ENCODE results near the gene ARMC9. TPM values are rescaled to one million over a fixed set of nuclear protein-coding genes. Genes with fewer than 3 reads are reported as not detected.

Gene ARMC9
- total and polyA plus RNA-seq, 2 of the 13 experiments (the other 11 are each of a cell fraction or from before 2014, with no cell fraction given): 9.1 to 12.8 TPM

DNA sequence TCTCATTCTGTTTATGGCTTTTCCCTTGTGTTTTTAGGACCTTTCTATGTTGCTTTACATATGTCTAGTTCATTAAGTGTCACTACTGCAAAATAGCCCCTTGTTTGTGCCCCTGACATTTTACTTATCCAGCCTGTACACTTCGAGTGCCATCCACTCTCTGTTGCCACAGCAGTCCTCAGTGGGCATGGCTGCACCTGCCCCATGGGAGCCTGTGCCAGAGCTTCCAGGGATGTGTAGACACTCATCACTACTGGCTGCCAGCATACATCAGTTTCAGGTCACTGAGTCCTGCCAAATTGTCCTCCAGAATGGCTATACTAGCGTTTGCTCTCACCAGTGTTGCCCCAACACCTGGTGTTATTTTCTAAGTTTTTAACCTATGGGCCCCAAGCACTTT is 80.4 kb downstream of the ARMC9 start:
- ChIA-PET CTCF (ENCODE audit: low intra/inter-chr PET ratio, low total read pairs) (no interaction called here), POLR2A (no interaction called here)
- Histone ChIP-seq H3K9ac (ENCODE audit: insufficient read depth, low read depth, low read length) (no peak overlapping the region), H3K4me1 (ENCODE audit: insufficient read depth, low read length) (no peaks in the 10 kb centered on the region), H3K27me3 (ENCODE audit: control insufficient read depth in 1 of 2, insufficient read depth in 2 of 2, low read length in 2 of 2) (no peaks in the 10 kb centered on the region), H3K4me3 (replicated peaks in 1 of 3; ENCODE audit: insufficient read depth in 1 of 3, low read depth in 2 of 3, low read length in 3 of 3) (no peak overlapping the region), H3K79me2 (ENCODE audit: insufficient read depth, low read length) (no peaks in the 10 kb centered on the region), H3K27ac (ENCODE audit: extremely low read length, insufficient read depth, low read length) (no peak overlapping the region), H3K9me3 (ENCODE audit: low read length) (no peaks in the 10 kb centered on the region), H4K20me1 (ENCODE audit: insufficient read depth, low read length) (no peaks in the 10 kb centered on the region), H3K36me3 (replicated peaks in 1 of 2; ENCODE audit: control insufficient read depth in 1 of 2, insufficient read depth in 2 of 2, low read length in 2 of 2) (peaks cover 1 to 21% of the 10 kb centered on the region in 2 experiments; a peak in 2 of 5 replicates), H3K4me2 (ENCODE audit: low read depth, low read length) (no peak overlapping the region), H2AFZ (ENCODE audit: low read length) (no peak overlapping the region)
- intact Hi-C loops (cut with micrococcal nuclease; ENCODE audit: unreplicated experiment) (no loop called here), in situ Hi-C loops (cut with HindIII; ENCODE audit: extremely low pct_ligation_motif_present, low pct_unique_long_range_greater_than_20kb) (no loop called here)
- no peak for DNase-seq (ENCODE audit: low spot score)
- no peak for ATAC-seq
- 87% methylated on average over 2 of the region's 2 CpGs for WGBS (ENCODE audit: low lambda C conversion rate)
- BruUV-seq (replicated peaks): no TSS peak
- no peak for TF ChIP-seq NR2F6 (IDR thresholded peaks at IDR 0.05)
- no peak for TF ChIP-seq NR2F6 (CRISPR knock-in tag; IDR thresholded peaks at IDR 0.05)
- no peak for TF ChIP-seq KMT2A (CRISPR knock-in tag; IDR thresholded peaks at IDR 0.05)
- FAIRE-seq: no peak

GRCh38 chr2:231280846-231281245 is 82.4 kb downstream of the ARMC9 start:
- Histone ChIP-seq H3K4me2 (ENCODE audit: low read depth, low read length) (no peak overlapping the region), H2AFZ (ENCODE audit: low read length) (no peak overlapping the region), H3K9ac (ENCODE audit: insufficient read depth, low read depth, low read length) (no peak overlapping the region), H3K27me3 (ENCODE audit: control insufficient read depth in 1 of 2, insufficient read depth in 2 of 2, low read length in 2 of 2) (no peaks in the 10 kb centered on the region), H3K4me1 (ENCODE audit: insufficient read depth, low read length) (no peaks in the 10 kb centered on the region), H3K27ac (ENCODE audit: extremely low read length, insufficient read depth, low read length) (no peak overlapping the region), H3K9me3 (ENCODE audit: low read length) (no peaks in the 10 kb centered on the region), H3K79me2 (ENCODE audit: insufficient read depth, low read length) (no peaks in the 10 kb centered on the region), H4K20me1 (ENCODE audit: insufficient read depth, low read length) (no peaks in the 10 kb centered on the region), H3K4me3 (replicated peaks in 1 of 3; ENCODE audit: insufficient read depth in 1 of 3, low read depth in 2 of 3, low read length in 3 of 3) (no peak overlapping the region), H3K36me3 (replicated peaks in 1 of 2; ENCODE audit: control insufficient read depth in 1 of 2, insufficient read depth in 2 of 2, low read length in 2 of 2) (peaks cover 1 to 17% of the 10 kb centered on the region in 2 experiments; a peak in 2 of 5 replicates)
- no peak for DNase-seq (ENCODE audit: low spot score)
- TF ChIP-seq ZNF317 (CRISPR knock-in tag; IDR thresholded peaks at IDR 0.05) (no peak), MEF2D (CRISPR knock-in tag; IDR thresholded peaks at IDR 0.05) (no peak), SUZ12 (IDR thresholded peaks at IDR 0.05; ENCODE audit: low read depth, low read length) (no peak), NCOR1 (IDR thresholded peaks at IDR 0.05; ENCODE audit: borderline replicate concordance, low read length) (no peak), THAP7 (CRISPR knock-in tag; IDR thresholded peaks at IDR 0.05) (no peak), MIER2 (CRISPR knock-in tag; IDR thresholded peaks at IDR 0.05) (no peak)
- POLR2A ChIA-PET: no interaction called here
- FAIRE-seq: no peak
- in situ Hi-C loops (cut with HindIII; ENCODE audit: extremely low pct_ligation_motif_present, low pct_unique_long_range_greater_than_20kb): no loop called here
- no peak for ATAC-seq
- 96% methylated on average over 9 of the region's 9 CpGs for WGBS (ENCODE audit: low lambda C conversion rate)
- intact Hi-C loops (cut with micrococcal nuclease; ENCODE audit: unreplicated experiment): no loop called here
- CTCF ChIA-PET (ENCODE audit: low intra/inter-chr PET ratio, low total read pairs): no interaction called here
- BruUV-seq (replicated peaks): no TSS peak

Data from HepG2 (cell line).